ENCODE measurements around the gene RIMKLB.

Gene RIMKLB, protein sequence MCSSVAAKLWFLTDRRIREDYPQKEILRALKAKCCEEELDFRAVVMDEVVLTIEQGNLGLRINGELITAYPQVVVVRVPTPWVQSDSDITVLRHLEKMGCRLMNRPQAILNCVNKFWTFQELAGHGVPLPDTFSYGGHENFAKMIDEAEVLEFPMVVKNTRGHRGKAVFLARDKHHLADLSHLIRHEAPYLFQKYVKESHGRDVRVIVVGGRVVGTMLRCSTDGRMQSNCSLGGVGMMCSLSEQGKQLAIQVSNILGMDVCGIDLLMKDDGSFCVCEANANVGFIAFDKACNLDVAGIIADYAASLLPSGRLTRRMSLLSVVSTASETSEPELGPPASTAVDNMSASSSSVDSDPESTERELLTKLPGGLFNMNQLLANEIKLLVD

DNA sequence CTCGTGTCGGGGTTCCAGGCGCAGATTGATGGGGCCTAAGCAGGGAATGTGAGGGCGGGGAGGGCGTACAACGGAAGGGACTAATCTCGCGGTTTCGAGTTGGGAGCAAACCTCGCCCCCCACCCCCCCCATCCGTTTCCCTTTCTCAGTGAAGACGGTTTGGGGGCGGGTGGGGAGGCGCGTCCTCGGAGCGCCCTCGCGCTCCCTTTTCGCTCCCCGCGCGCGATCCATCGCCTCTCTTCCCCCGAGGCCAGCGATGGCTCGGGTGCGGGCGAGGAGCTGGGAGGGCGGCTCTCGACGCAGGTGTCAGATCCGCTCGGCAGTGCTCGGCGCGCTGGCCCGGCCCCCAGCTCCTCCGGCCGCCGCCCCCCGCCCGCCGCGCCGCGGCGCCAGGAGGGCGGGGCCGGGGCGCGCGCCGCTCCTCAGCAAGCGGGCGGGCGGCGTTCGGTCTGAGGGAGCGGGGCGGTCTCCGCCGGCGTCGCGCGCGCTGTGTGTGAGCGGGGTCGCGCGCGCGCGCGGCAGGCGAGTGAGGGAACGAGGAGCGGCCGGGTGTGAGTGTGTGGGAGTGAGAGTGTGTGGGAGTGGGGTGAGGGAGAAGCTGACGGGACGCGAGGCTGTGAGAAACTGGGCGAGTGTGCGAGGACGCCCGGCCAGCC, at the start of gene RIMKLB:
Gene RIMKLB (plus strand): TSS at position 516 of the 656 bp plus-strand sequence. CDS start 15,876 bp downstream, outside the sequence.
- no peaks in the 10 kb centered on the region for H3K9me3 Mint-ChIP-seq
- intact Hi-C loops (cut with micrococcal nuclease) = no loop called here
- H3K4me1 Mint-ChIP-seq (ENCODE audit: low read depth) = peaks cover 18% of the 10 kb centered on the region
- H3K36me3 Mint-ChIP-seq (ENCODE audit: low read depth) = peaks cover 14% of the 10 kb centered on the region
- peak within 1 kb of the TSS; percentile 96 for H3K4me3 Mint-ChIP-seq
- H3K27me3 Mint-ChIP-seq = peaks cover 21% of the 10 kb centered on the region
- H3K27ac Mint-ChIP-seq = peak within 1 kb of the TSS; percentile 87

DNA sequence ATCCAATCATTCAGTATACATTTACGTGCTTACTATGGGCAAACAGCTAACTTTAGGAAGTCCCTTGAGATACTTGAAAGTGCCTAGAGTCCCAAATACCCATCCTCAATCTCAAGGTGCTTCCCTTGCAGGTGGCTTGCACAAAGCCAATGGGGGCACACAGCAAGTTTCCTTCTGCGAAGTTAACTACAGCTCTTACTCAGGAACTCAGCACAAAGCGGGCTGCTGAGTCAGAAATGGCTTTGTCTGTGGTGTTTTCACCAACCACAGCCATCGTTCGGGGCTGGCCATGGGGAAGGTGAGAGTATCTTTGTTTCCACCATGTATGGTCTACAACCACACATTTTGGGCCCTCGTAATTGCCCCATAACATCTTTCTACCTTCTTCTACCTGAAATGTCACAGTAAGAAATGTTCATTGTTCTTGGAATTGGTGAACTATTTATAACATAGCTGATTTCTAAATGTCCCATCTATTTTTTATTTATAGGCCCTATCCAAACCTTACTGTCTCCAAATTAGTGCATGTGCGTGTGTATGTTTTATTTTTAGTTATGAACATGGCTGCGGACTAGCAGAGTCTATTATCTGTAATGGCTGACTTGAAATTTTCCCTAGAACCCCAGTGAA, 49.1 kb upstream of the RIMKLB start:
- Mint-ChIP-seq H3K36me3 (ENCODE audit: low read depth) (no peaks in the 10 kb centered on the region), H3K27me3 (peaks cover 9% of the 10 kb centered on the region), H3K4me1 (ENCODE audit: low read depth) (peaks cover 6% of the 10 kb centered on the region), H3K9me3 (no peaks in the 10 kb centered on the region), H3K27ac (no peak overlapping the region), H3K4me3 (no peak overlapping the region)
- intact Hi-C loops (cut with micrococcal nuclease) = no loop called here

DNA sequence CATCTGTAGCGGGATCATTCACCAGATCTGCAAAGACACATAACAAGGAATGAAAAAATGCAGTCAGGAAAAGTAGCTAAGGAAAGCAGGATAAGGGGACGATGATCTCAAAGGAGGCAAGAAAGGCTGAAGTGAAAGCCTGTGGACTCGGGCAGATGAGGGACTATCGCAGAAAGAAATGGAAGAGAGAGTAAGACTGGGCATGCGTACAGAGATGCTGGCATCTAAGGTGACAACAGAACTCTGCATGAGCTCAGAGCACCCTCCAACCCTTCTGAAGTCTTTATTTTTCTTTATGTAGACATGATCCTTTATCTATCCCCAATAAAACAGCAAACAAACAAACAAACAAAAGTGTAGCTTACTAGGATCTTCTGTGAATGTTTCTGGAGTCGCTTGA, 42.4 kb upstream of the RIMKLB start:
- Mint-ChIP-seq H3K36me3 (ENCODE audit: low read depth) (no peaks in the 10 kb centered on the region), H3K9me3 (no peaks in the 10 kb centered on the region), H3K27me3 (peaks cover 8% of the 10 kb centered on the region), H3K27ac (no peak overlapping the region), H3K4me3 (no peak overlapping the region), H3K4me1 (ENCODE audit: low read depth) (no peaks in the 10 kb centered on the region)
- intact Hi-C loops (cut with micrococcal nuclease) = loop anchor here (10.0 kb wide), 2 partner anchors 209 to 239 kb away; no protein-coding TSS in a partner anchor

DNA sequence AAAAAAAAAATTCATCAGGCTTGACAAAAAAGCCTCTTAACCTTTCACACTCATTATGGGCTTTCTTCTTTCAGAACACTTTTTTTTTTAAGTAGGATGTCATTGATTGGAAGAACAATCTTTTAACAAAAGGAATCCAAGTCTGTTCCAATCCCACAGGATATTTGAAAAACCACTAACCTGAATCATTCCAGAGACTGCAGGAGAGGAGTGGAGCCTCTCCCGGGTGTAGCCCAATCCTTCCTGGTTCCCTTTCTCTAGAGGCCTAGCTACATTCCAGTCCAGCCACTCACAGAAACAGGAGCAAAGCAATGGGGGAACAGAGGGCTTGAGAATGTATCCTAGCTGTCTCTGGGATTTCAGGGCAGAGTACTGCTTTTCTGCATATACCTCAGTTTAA, 39.4 kb upstream of the RIMKLB start:
- peaks cover 8% of the 10 kb centered on the region for H3K27me3 Mint-ChIP-seq
- H3K4me1 Mint-ChIP-seq (ENCODE audit: low read depth) = no peaks in the 10 kb centered on the region
- H3K4me3 Mint-ChIP-seq = no peak overlapping the region
- no peak overlapping the region for H3K27ac Mint-ChIP-seq
- no peaks in the 10 kb centered on the region for H3K9me3 Mint-ChIP-seq
- H3K36me3 Mint-ChIP-seq (ENCODE audit: low read depth) = no peaks in the 10 kb centered on the region
- intact Hi-C loops (cut with micrococcal nuclease) = loop anchor here (10.0 kb wide), 2 partner anchors 206 to 236 kb away; no protein-coding TSS in a partner anchor

DNA sequence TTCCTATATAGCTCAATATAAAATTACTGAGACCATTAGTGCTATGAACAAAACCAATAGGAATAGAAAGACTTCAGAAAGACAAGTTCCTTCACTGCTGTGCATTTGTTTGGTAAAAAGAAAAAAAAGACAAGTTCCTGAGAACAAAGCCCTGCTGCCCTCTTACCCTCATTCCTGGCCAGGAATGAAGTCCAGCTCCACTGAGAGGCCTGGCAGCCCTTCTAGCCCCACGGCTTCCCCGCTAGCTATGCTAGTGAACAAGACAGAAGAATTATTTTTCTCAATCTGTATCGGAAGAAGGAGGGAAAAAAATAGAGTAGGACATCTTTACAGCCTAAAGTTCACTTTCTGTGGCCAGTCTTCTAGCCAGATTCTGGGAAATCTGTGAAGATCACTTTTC, 36.8 kb upstream of the RIMKLB start:
- Mint-ChIP-seq H3K27ac (no peak overlapping the region), H3K4me1 (ENCODE audit: low read depth) (peaks cover 5% of the 10 kb centered on the region), H3K27me3 (peaks cover 4% of the 10 kb centered on the region), H3K36me3 (ENCODE audit: low read depth) (no peaks in the 10 kb centered on the region), H3K4me3 (no peak overlapping the region), H3K9me3 (no peaks in the 10 kb centered on the region)
- intact Hi-C loops (cut with micrococcal nuclease) = loop anchor here (5.0 kb wide), 1 partner anchor 381 kb away; no protein-coding TSS in a partner anchor

DNA sequence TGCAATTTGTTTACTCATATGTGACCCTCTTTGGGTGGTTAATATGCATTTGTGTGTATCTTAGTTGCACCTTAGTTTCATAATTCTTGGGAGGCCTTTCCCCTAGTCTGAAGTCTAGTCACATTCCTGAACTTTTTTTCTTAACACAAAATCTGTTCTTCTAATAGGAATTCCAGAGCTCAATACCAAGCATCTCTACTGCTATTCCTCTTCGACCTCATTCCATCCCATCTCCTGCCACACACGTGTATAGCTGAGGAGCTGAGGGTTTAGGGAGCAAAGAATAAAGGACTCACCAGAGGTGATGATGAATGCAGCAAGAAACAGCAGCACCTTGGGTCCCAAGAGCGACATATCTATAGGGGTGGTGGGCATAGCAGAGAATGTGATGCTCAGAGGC, 36.0 kb upstream of the RIMKLB start:
- Mint-ChIP-seq H3K4me1 (ENCODE audit: low read depth) (peaks cover 5% of the 10 kb centered on the region), H3K4me3 (no peak overlapping the region)

DNA sequence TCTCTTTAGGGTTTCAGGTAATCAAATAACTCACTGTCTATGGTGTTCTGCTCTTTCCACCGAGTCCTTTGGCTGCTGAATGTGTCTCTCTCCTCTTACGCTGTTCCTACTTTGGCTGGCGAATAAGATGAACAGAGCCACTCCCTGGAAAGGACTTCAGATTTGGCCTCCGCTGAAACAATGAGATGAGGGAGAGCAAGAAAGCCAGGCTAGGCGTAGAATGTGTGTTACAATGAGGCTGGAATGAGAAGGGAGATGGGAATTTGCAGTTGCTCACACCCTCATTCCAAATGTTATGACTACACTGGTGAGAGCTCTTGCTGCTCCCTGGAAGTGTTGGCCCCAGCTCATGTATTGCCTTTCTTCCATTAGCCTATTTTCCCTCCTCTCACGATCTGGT, 35.2 kb upstream of the RIMKLB start, which contains the start of gene MFAP5:
Gene MFAP5 (minus strand): TSS at position 234 of the 400 bp plus-strand sequence. CDS start 722 bp downstream, outside the sequence.
- Mint-ChIP-seq H3K4me3 (no peak within 1 kb of the TSS), H3K4me1 (ENCODE audit: low read depth) (peaks cover 5% of the 10 kb centered on the region), H3K27me3 (peaks cover 4% of the 10 kb centered on the region), H3K9me3 (no peaks in the 10 kb centered on the region), H3K36me3 (ENCODE audit: low read depth) (no peaks in the 10 kb centered on the region), H3K27ac (no peak within 1 kb of the TSS)
- intact Hi-C loops (cut with micrococcal nuclease) = loop anchor here (5.0 kb wide), 1 partner anchor 380 kb away; no protein-coding TSS in a partner anchor

More for the DNA sequence above, 36.0 kb upstream of the RIMKLB start:
- Mint-ChIP-seq H3K36me3 (ENCODE audit: low read depth) (no peaks in the 10 kb centered on the region), H3K27me3 (peaks cover 4% of the 10 kb centered on the region), H3K9me3 (no peaks in the 10 kb centered on the region), H3K27ac (no peak overlapping the region)
- intact Hi-C loops (cut with micrococcal nuclease) = loop anchor here (5.0 kb wide), 1 partner anchor 381 kb away; no protein-coding TSS in a partner anchor

DNA sequence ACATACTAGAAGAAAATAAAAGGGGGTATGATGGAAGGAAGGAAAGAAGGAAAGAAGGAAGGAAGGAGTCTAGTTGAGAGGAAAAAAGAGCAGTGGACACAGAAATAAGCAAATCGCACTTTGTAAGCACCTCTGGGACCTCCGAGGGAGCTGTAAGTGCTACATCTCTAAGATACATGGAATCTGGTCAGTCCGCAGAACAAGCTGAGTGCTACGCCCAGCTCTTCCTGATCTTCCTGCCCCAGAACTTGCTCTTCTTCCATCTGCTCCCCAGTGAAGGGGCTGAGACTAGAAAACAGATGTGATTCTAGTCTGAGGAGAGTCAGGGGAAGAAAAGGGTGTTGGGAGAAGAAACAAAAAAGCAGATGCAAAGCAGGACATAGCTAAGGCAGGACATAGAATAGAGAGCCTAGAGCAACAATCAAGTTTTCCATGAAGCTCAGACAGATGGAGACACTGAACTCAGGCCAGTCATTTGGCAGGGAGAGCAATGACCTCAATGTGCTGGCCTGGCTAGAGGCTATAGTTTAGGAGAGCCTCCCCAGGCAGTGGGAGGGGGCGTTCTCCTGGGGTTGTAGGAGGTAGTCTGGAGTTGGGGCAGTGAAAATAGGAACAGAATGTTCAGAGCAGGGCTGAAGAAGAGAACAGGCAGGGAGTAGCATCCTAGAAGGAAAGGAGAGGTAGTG, 33.4 kb upstream of the RIMKLB start:
- H3K36me3 Mint-ChIP-seq (ENCODE audit: low read depth) = no peaks in the 10 kb centered on the region
- no peak overlapping the region for H3K4me3 Mint-ChIP-seq

DNA sequence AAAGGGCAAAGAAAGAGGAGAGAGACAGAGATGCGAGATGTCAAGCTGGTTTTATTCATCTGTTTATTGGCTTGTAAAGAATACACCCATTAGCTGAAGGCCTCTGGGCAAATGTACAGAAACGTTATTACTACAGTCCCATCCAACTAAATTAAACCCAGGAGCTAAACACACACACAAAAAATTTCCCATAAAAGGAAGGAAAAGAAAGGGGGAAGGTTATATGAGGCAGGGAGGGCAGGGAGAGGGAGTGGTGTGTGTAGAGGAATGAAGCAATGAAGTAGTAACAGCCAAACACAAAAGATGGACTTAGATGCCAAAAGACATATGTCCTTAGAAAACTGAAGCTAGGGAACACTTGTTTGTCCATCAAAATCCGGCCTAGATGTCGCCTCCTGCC, 32.0 kb upstream of the RIMKLB start:
- H3K4me3 Mint-ChIP-seq = no peak overlapping the region
- intact Hi-C loops (cut with micrococcal nuclease) = no loop called here
- H3K9me3 Mint-ChIP-seq = no peaks in the 10 kb centered on the region
- peaks cover 3% of the 10 kb centered on the region for H3K27me3 Mint-ChIP-seq
- peaks cover 16% of the 10 kb centered on the region for H3K4me1 Mint-ChIP-seq (ENCODE audit: low read depth)
- no peaks in the 10 kb centered on the region for H3K36me3 Mint-ChIP-seq (ENCODE audit: low read depth)
- no peak overlapping the region for H3K27ac Mint-ChIP-seq

More for the DNA sequence above, 33.4 kb upstream of the RIMKLB start:
- Mint-ChIP-seq H3K27me3 (peaks cover 3% of the 10 kb centered on the region), H3K27ac (no peak overlapping the region), H3K4me1 (ENCODE audit: low read depth) (peaks cover 12% of the 10 kb centered on the region), H3K9me3 (no peaks in the 10 kb centered on the region)
- intact Hi-C loops (cut with micrococcal nuclease) = loop anchor here (5.0 kb wide), 1 partner anchor 378 kb away; no protein-coding TSS in a partner anchor

DNA sequence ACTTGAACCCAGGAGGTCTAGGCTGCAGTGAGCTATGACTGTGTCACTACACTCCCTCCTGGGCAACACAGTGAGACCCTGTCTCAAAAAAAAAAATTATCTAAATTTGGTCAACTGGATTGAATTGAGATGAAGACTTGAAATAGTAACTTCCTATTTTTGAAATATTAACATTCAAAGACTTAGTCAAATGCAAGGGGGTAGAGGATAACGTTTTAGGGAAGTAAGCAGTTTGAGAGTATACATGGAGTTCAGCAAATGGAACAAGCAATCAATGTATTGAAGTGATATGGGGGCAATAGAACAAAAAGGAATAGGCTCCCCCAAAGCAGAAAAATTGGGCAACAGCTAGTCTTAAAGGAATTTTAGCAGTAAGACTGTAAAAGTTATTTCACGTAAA, 30.5 kb upstream of the RIMKLB start:
- H3K27me3 Mint-ChIP-seq = peaks cover 3% of the 10 kb centered on the region
- no peak overlapping the region for H3K27ac Mint-ChIP-seq
- peaks cover 16% of the 10 kb centered on the region for H3K4me1 Mint-ChIP-seq (ENCODE audit: low read depth)
- intact Hi-C loops (cut with micrococcal nuclease) = no loop called here
- no peak overlapping the region for H3K4me3 Mint-ChIP-seq
- H3K9me3 Mint-ChIP-seq = no peaks in the 10 kb centered on the region
- no peaks in the 10 kb centered on the region for H3K36me3 Mint-ChIP-seq (ENCODE audit: low read depth)

DNA sequence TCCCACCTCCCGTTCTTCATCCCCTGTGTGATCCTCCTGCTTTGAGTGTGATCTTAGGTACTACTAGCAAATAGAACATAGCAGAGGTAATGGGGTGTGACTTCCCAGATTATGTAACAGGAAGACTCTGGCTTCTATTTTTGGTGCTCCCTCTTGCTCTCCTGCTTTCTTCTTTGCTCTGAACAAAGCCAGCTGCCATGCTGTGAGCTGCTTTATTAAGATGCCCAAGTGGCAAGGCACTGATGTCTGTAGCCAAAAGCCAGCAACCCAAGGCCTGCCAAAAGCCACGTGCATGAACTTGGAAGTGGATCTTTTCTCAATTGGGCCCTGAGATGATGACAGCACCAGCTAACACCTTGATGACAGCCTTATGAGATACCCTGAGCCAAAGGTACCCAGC, 29.4 kb upstream of the RIMKLB start:
- H3K4me3 Mint-ChIP-seq = no peak overlapping the region
- intact Hi-C loops (cut with micrococcal nuclease) = no loop called here

DNA sequence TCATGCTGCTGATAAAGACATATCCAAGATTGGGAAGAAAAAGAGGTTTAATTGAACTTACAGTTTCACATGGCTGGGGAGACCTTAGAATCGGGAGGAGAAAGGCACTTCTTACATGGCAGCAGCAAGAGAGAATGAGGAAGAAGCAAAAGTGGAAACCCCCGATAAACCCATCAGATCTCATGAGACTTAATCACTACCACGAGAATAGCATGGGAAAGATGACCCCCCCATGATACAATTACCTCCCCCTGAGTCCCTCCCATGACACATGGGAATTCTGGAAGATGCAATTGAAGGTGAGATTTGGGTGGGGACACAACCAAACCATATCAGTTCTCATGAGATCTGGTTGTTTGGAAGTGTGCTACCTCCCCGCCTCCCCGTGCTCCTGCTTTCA, 25.4 kb upstream of the RIMKLB start:
- Mint-ChIP-seq H3K4me3 (no peak overlapping the region), H3K4me1 (ENCODE audit: low read depth) (peaks cover 28% of the 10 kb centered on the region), H3K27me3 (no peaks in the 10 kb centered on the region), H3K27ac (no peak overlapping the region), H3K9me3 (no peaks in the 10 kb centered on the region), H3K36me3 (ENCODE audit: low read depth) (no peaks in the 10 kb centered on the region)
- intact Hi-C loops (cut with micrococcal nuclease) = no loop called here

More for the DNA sequence above, 29.4 kb upstream of the RIMKLB start:
- no peak overlapping the region for H3K27ac Mint-ChIP-seq
- peaks cover 3% of the 10 kb centered on the region for H3K27me3 Mint-ChIP-seq
- no peaks in the 10 kb centered on the region for H3K36me3 Mint-ChIP-seq (ENCODE audit: low read depth)
- H3K9me3 Mint-ChIP-seq = no peaks in the 10 kb centered on the region
- peaks cover 16% of the 10 kb centered on the region for H3K4me1 Mint-ChIP-seq (ENCODE audit: low read depth)

DNA sequence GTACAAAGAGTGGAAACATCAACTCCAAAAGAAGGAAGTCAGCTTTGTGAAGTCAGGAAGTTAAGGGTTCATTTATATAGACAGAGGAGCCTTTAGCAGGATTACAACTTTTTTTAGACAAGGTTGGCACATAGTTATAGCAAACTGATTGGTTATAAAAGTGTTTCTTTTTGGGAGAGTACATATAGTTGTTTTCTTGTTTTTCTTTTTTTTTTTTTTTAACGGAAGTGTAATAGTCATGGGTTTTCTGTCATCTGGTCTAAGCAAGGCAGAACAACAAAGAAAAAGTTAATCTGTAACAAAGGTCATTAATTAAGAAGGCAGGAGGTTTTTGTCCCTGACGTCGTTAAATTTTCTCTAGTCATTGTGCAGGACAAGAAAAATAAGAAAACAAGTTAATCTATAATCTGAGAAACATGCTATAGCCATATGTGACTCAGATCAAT, 22.2 kb upstream of the RIMKLB start:
- H3K27ac Mint-ChIP-seq = peak overlapping the region; percentile 10
- H3K27me3 Mint-ChIP-seq = no peaks in the 10 kb centered on the region
- no peak overlapping the region for H3K4me3 Mint-ChIP-seq
- intact Hi-C loops (cut with micrococcal nuclease) = no loop called here
- H3K36me3 Mint-ChIP-seq (ENCODE audit: low read depth) = no peaks in the 10 kb centered on the region
- no peaks in the 10 kb centered on the region for H3K9me3 Mint-ChIP-seq
- H3K4me1 Mint-ChIP-seq (ENCODE audit: low read depth) = peaks cover 26% of the 10 kb centered on the region

Data from dendritic cell treated with granulocyte-macrophage colony-stimulating factor and Interleukin-4, amounts not matched to agents 40 ng/mL and 50 ng/mL, for 4 days (primary cell).